HepG2 (cell line): ENCODE measurements around the gene TMEM215.

ENCODE experiments used
- AFF4 ChIP-seq: sonication (generic); formaldehyde crosslinking; IDR thresholded peaks from 2 replicates; pipeline ENCODE4 v1.4.0; 2020; ENCODE audit warnings: missing genetic modification reagents
- CBX5 ChIP-seq: sonication (generic); formaldehyde crosslinking; IDR thresholded peaks from 2 replicates; pipeline ENCODE4 v1.4.0; 2020; ENCODE audit warnings: missing genetic modification reagents, borderline replicate concordance
- CTCF ChIP-seq: sonication (generic); formaldehyde crosslinking; IDR thresholded peaks from 2 replicates; pipeline ENCODE4 v1.5.0; 2020; ENCODE audit warnings: mild to moderate bottlenecking, missing genetic modification reagents, moderate library complexity
- MAZ ChIP-seq, 2 experiments: sonication (generic) in 1 of 2; formaldehyde crosslinking in 1 of 2; IDR thresholded peaks; 2 replicates each; pipeline versions ENCODE4 v1.5.0 to v1.6.1; 2012 to 2020; ENCODE audit warnings: low read depth in 2 of 2, mild to moderate bottlenecking in 2 of 2, borderline replicate concordance in 1 of 2, improper control_type of control experiment in 1 of 2, low read length in 1 of 2, missing genetic modification reagents in 1 of 2, moderate library complexity in 1 of 2
- NPAS2 ChIP-seq: sonication (generic); formaldehyde crosslinking; IDR thresholded peaks from 2 replicates; pipeline ENCODE4 v1.8.0; 2022; ENCODE audit warnings: mild to moderate bottlenecking, missing genetic modification reagents, borderline replicate concordance
- PBX3 ChIP-seq: sonication (generic); formaldehyde crosslinking; IDR thresholded peaks from 2 replicates; pipeline ENCODE4 v1.8.1; 2023; ENCODE audit warnings: missing genetic modification reagents, inconsistent platforms, borderline replicate concordance
- POLR2AphosphoS5 ChIP-seq: IDR thresholded peaks from 2 replicates; pipeline ENCODE4 v1.6.1; 2012; ENCODE audit warnings: low read depth, low read length
- SMAD1 ChIP-seq: sonication (generic); formaldehyde crosslinking; IDR thresholded peaks from 2 replicates; pipeline ENCODE4 v1.4.0; 2020; ENCODE audit warnings: missing genetic modification reagents, low read depth, mild to moderate bottlenecking, borderline replicate concordance
- ZNF317 ChIP-seq: sonication (generic); formaldehyde crosslinking; IDR thresholded peaks from 2 replicates; pipeline ENCODE4 v1.5.0; 2020; ENCODE audit warnings: mild to moderate bottlenecking, missing genetic modification reagents
- ZNF605 ChIP-seq: sonication (generic); formaldehyde crosslinking; IDR thresholded peaks from 2 replicates; pipeline ENCODE4 v1.8.0; 2022; ENCODE audit warnings: mild to moderate bottlenecking, missing genetic modification reagents
- ZNF776 ChIP-seq: sonication (generic); formaldehyde crosslinking; IDR thresholded peaks from 2 replicates; pipeline ENCODE4 v1.4.0; 2020; ENCODE audit warnings: mild to moderate bottlenecking, missing genetic modification reagents
- TF ChIP-seq, protein P1 (sequence below): sonication (generic); formaldehyde crosslinking; conservative IDR thresholded peaks from 2 replicates; pipeline ENCODE4 v1.4.0; 2020; ENCODE audit warnings: missing genetic modification reagents

DNA sequence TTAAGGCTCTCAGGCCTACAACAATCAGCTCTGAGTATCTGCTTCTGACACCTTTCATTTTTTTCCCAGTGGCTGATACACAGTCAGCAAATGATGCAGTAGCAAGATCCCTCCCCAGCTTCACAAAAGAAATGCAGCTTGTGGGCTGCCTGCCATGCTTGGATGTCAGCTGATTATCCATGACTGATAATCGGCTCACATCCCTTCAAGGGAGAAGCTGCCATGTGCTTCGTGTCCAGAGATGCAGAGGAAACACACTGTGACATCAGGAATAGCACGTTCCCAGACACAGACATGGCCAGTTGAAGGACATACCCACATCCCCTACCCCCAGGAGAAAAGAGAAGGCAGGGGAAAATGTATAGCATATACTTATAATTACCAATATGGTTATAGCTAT is 27.9 kb downstream of the TMEM215 start:
- no peak for TF ChIP-seq CTCF
- TF ChIP-seq SMAD1 (CRISPR knock-in tag): no peak
- TF ChIP-seq NPAS2 (CRISPR knock-in tag): no peak
- no peak for TF ChIP-seq MAZ (IDR thresholded peaks at IDR 0.05; ENCODE audit: borderline replicate concordance, low read depth, low read length)
- no peak for TF ChIP-seq MAZ (CRISPR knock-in tag; IDR thresholded peaks at IDR 0.05; ENCODE audit: low read depth)
- no peak for TF ChIP-seq CBX5
- TF ChIP-seq ZNF317 (CRISPR knock-in tag): no peak
- no peak for TF ChIP-seq ZNF605
- no peak for TF ChIP-seq POLR2AphosphoS5
- TF ChIP-seq, protein P1, sequence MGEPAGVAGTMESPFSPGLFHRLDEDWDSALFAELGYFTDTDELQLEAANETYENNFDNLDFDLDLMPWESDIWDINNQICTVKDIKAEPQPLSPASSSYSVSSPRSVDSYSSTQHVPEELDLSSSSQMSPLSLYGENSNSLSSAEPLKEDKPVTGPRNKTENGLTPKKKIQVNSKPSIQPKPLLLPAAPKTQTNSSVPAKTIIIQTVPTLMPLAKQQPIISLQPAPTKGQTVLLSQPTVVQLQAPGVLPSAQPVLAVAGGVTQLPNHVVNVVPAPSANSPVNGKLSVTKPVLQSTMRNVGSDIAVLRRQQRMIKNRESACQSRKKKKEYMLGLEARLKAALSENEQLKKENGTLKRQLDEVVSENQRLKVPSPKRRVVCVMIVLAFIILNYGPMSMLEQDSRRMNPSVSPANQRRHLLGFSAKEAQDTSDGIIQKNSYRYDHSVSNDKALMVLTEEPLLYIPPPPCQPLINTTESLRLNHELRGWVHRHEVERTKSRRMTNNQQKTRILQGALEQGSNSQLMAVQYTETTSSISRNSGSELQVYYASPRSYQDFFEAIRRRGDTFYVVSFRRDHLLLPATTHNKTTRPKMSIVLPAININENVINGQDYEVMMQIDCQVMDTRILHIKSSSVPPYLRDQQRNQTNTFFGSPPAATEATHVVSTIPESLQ (CRISPR knock-in tag): no peak
- no peak for TF ChIP-seq ZNF776
- TF ChIP-seq PBX3 (CRISPR knock-in tag): no peak
- no peak for TF ChIP-seq AFF4 (CRISPR knock-in tag)
